VCaP (cell line): ENCODE results near the gene SPN.
"Not testable (repeated sequence)": the region's sequence is repeated elsewhere in the genome, so short reads cannot be mapped to it uniquely, and the experiment has no call there.

ENCODE experiments used
- H3K27ac ChIP-seq: fragments of 450-650 bp; 2 replicates; pipeline ENCODE4 v1.5.1; 2017
- CTCF ChIP-seq: fragments of 450-650 bp; conservative IDR thresholded peaks from 2 replicates; pipeline ENCODE4 v1.5.1; 2017; ENCODE audit warnings: mild to moderate bottlenecking, moderate library complexity

SPN gene

GRCh38 chr16:29705030-29705429 is 42.0 kb downstream of the SPN start:
- no peak overlapping the region for H3K27ac ChIP-seq
- no peak for TF ChIP-seq CTCF

- not testable (repeated sequence) for H3K27ac ChIP-seq
Measured at GRCh38 chr16:29707160-29707559, 44.1 kb downstream of the SPN start.

- no peak for TF ChIP-seq CTCF
Measured at GRCh38 chr16:29708917-29709600, 46.0 kb downstream of the SPN start.

GRCh38 chr16:29709657-29710056 is 46.6 kb downstream of the SPN start:
- H3K27ac ChIP-seq: not testable (repeated sequence)

More at GRCh38 chr16:29708917-29709600, 46.0 kb downstream of the SPN start:
- no peak overlapping the region for H3K27ac ChIP-seq

GRCh38 chr16:29710227-29711219 is 47.5 kb downstream of the SPN start:
- no peak overlapping the region for H3K27ac ChIP-seq
- peak; percentile 35 for TF ChIP-seq CTCF

GRCh38 chr16:29712809-29713208 is 49.8 kb downstream of the SPN start:
- no peak overlapping the region for H3K27ac ChIP-seq
- TF ChIP-seq CTCF: no peak

GRCh38 chr16:29714396-29714795 is 51.3 kb downstream of the SPN start:
- no peak for TF ChIP-seq CTCF
- H3K27ac ChIP-seq: no peak overlapping the region

- no peak overlapping the region for H3K27ac ChIP-seq
- TF ChIP-seq CTCF: no peak
Measured at GRCh38 chr16:29714972-29715371, 51.9 kb downstream of the SPN start.
